ENCODE data around the gene TMEM52.

TMEM52 gene

GRCh38 chr1:1914101-1914970 lies 4.7 kb downstream of the TMEM52 start:
- no peak for DNase-seq

GRCh38 chr1:1911350-1912041 lies 7.6 kb downstream of the TMEM52 start:
- no peak for DNase-seq

- DNase-seq: no peak
These were observed 8.3 kb downstream of the TMEM52 start for GRCh38 chr1:1910651-1911331.

GRCh38 chr1:1910033-1910465 lies 9.0 kb downstream of the TMEM52 start:
- DNase-seq: no peak

GRCh38 chr1:1908506-1908791 lies 10.6 kb downstream of the TMEM52 start:
- DNase-seq: no peak

GRCh38 chr1:1907098-1907736 lies 11.9 kb downstream of the TMEM52 start:
- no peak for DNase-seq

GRCh38 chr1:1906185-1907097 lies 12.6 kb downstream of the TMEM52 start:
- DNase-seq: peak in 1 of 2 experiments; percentile 31

GRCh38 chr1:1903224-1903623 lies 15.9 kb downstream of the TMEM52 start:
- DNase-seq: no peak

GRCh38 chr1:1901641-1902294 lies 17.3 kb downstream of the TMEM52 start:
- DNase-seq: no peak

GRCh38 chr1:1900883-1901640 lies 18.0 kb downstream of the TMEM52 start:
- DNase-seq: no peak

GRCh38 chr1:1899967-1900327 lies 19.1 kb downstream of the TMEM52 start:
- DNase-seq: no peak

- no peak for DNase-seq
These were observed 19.7 kb downstream of the TMEM52 start for GRCh38 chr1:1899266-1899966.

- DNase-seq: no peak
These were observed 20.7 kb downstream of the TMEM52 start for GRCh38 chr1:1898246-1898933.

- no peak for DNase-seq
These were observed 23.4 kb downstream of the TMEM52 start for GRCh38 chr1:1895456-1896336.

GRCh38 chr1:1895060-1895418 lies 24.0 kb downstream of the TMEM52 start:
- no peak for DNase-seq

GRCh38 chr1:1894354-1895059 lies 24.6 kb downstream of the TMEM52 start:
- DNase-seq: no peak

- DNase-seq: no peak
These were observed 25.1 kb downstream of the TMEM52 start for GRCh38 chr1:1893997-1894353.
